Endothelial cell (in vitro differentiated cells): ENCODE measurements around the gene EN2. TPM values are rescaled to one million over a fixed set of nuclear protein-coding genes. Genes with fewer than 3 reads are reported as not detected.

Experiments
- DNase-seq: peaks from one replicate; pipeline ENCODE4 v3.0.0; 2021; ENCODE audit warnings: low spot score
- H3K27ac Mint-ChIP-seq: one replicate; pipeline ENCODE4 v1.8.0; 2021; ENCODE audit warnings: mixed read lengths, inconsistent platforms; ENCODE audit not compliant: unreplicated experiment
- H3K27me3 Mint-ChIP-seq: one replicate; pipeline ENCODE4 v1.8.0; 2021; ENCODE audit warnings: mild to moderate bottlenecking, moderate library complexity, mixed read lengths, inconsistent platforms; ENCODE audit not compliant: unreplicated experiment
- H3K36me3 Mint-ChIP-seq: one replicate; pipeline ENCODE4 v1.8.0; 2021; ENCODE audit warnings: mild to moderate bottlenecking, low read depth, mixed read lengths, inconsistent platforms; ENCODE audit not compliant: unreplicated experiment
- H3K4me1 Mint-ChIP-seq: one replicate; pipeline ENCODE4 v1.8.0; 2021; ENCODE audit warnings: mild to moderate bottlenecking, mixed read lengths, inconsistent platforms; ENCODE audit not compliant: unreplicated experiment
- H3K4me3 Mint-ChIP-seq: one replicate; pipeline ENCODE4 v1.8.0; 2021; ENCODE audit warnings: mild to moderate bottlenecking, mixed read lengths, inconsistent platforms; ENCODE audit not compliant: unreplicated experiment
- H3K9me3 Mint-ChIP-seq: one replicate; pipeline ENCODE4 v1.8.0; 2021; ENCODE audit warnings: mixed read lengths, inconsistent platforms; ENCODE audit not compliant: unreplicated experiment
- CTCF ChIP-seq: fragments of 200-600 bp; sonication (generic); IDR thresholded peaks from one replicate; pipeline ENCODE4 v1.5.0; 2021; ENCODE audit warnings: antibody characterized with exemption; ENCODE audit not compliant: unreplicated experiment
- total RNA-seq: library from RNA; stranded (reverse); fragmentation: NEBNext Ultra II Directional; extraction: Animal tissue kit (Norgen Biotek cat#: 25700); gene quantifications from one replicate; pipeline ENCODE4 v1.2.1, GENCODE V29; 2021; ENCODE audit not compliant: unreplicated experiment

Gene EN2
- total RNA-seq, 1 donor from 2014 or later = 2.1 TPM

- peaks cover 5% of the 10 kb centered on the region for H3K27me3 Mint-ChIP-seq
- TF ChIP-seq CTCF = no peak
- no peaks in the 10 kb centered on the region for H3K9me3 Mint-ChIP-seq
- DNase-seq = no peak
- no peaks in the 10 kb centered on the region for H3K4me1 Mint-ChIP-seq
- no peak overlapping the region for H3K27ac Mint-ChIP-seq
- H3K4me3 Mint-ChIP-seq = no peak overlapping the region
- peaks cover 4% of the 10 kb centered on the region for H3K36me3 Mint-ChIP-seq
These were observed 39.6 kb upstream of the EN2 start for GRCh38 chr7:155418304-155418703.

- DNase-seq = no peak
- Mint-ChIP-seq H3K36me3 (peaks cover 4% of the 10 kb centered on the region), H3K4me3 (no peak overlapping the region), H3K4me1 (no peaks in the 10 kb centered on the region), H3K9me3 (no peaks in the 10 kb centered on the region), H3K27me3 (peaks cover 5% of the 10 kb centered on the region), H3K27ac (no peak overlapping the region)
- no peak for TF ChIP-seq CTCF
These were observed 38.8 kb upstream of the EN2 start for GRCh38 chr7:155418941-155419755.

- H3K4me1 Mint-ChIP-seq = no peaks in the 10 kb centered on the region
- no peak for TF ChIP-seq CTCF
- H3K9me3 Mint-ChIP-seq = no peaks in the 10 kb centered on the region
- H3K27ac Mint-ChIP-seq = no peak overlapping the region
- H3K36me3 Mint-ChIP-seq = peaks cover 4% of the 10 kb centered on the region
- no peak overlapping the region for H3K4me3 Mint-ChIP-seq
- DNase-seq = no peak
- H3K27me3 Mint-ChIP-seq = peaks cover 5% of the 10 kb centered on the region
These were observed 37.8 kb upstream of the EN2 start for GRCh38 chr7:155420116-155420515.

GRCh38 chr7:155422151-155422550, 35.8 kb upstream of the EN2 start:
- no peaks in the 10 kb centered on the region for H3K9me3 Mint-ChIP-seq
- no peak for TF ChIP-seq CTCF
- peaks cover 4% of the 10 kb centered on the region for H3K36me3 Mint-ChIP-seq
- peaks cover 6% of the 10 kb centered on the region for H3K27me3 Mint-ChIP-seq
- no peaks in the 10 kb centered on the region for H3K4me1 Mint-ChIP-seq
- no peak for DNase-seq
- H3K4me3 Mint-ChIP-seq = no peak overlapping the region
- H3K27ac Mint-ChIP-seq = no peak overlapping the region

- TF ChIP-seq CTCF = no peak
- Mint-ChIP-seq H3K36me3 (peaks cover 4% of the 10 kb centered on the region), H3K27ac (no peak overlapping the region), H3K4me3 (no peak overlapping the region), H3K4me1 (no peaks in the 10 kb centered on the region), H3K27me3 (peaks cover 6% of the 10 kb centered on the region), H3K9me3 (no peaks in the 10 kb centered on the region)
- no peak for DNase-seq
These were observed 35.2 kb upstream of the EN2 start for GRCh38 chr7:155422599-155423336.
